OCI-LY7 (cell line): ENCODE data around the gene DHX57. TPM values are rescaled to one million over a fixed set of nuclear protein-coding genes. Genes with fewer than 3 reads are reported as not detected.

Experiments used
- BruUV-seq: library from RNA; stranded (reverse); fragments of 400-500 nt; replicated peaks from 2 replicates; lab custom pipeline; 2021; lab: Mats Ljungman, UMichigan
- CTCF ChIA-PET: fragments of 300-600 bp; sonication (Branson Sonifier 250); formaldehyde crosslinking; loops from one replicate; lab custom pipeline; 2022; ENCODE audit warnings: antibody characterized with exemption; ENCODE audit not compliant: unreplicated experiment; lab: Charles Lee
- POLR2A ChIA-PET: fragments of 300-600 bp; sonication (Branson Sonifier 250); formaldehyde crosslinking; loops from one replicate; lab custom pipeline; 2022; ENCODE audit warnings: antibody characterized with exemption; lab: Charles Lee
- DNase-seq: peaks from one replicate; pipeline ENCODE4 v3.0.0-alpha.2; 2015; ENCODE audit warnings: low spot score
- H2AFZ ChIP-seq: fragments of 200-600 bp; sonication (generic), shearing (Covaris generic); 2 replicates; pipeline ENCODE4 v1.6.1; 2014; ENCODE audit warnings: mild to moderate bottlenecking, antibody characterized with exemption, low read length, moderate library complexity
- H3K27ac ChIP-seq: fragments of 200-600 bp; sonication (generic); 2 replicates; pipeline ENCODE4 v1.5.1; 2014; ENCODE audit warnings: mixed run types, low read depth, mild to moderate bottlenecking, moderate library complexity, low read length, inconsistent platforms; ENCODE audit not compliant: poor library complexity, severe bottlenecking
- H3K36me3 ChIP-seq: fragments of 200-600 bp; sonication (generic); 2 replicates; pipeline ENCODE4 v1.6.1; 2014; ENCODE audit warnings: mild to moderate bottlenecking, antibody characterized with exemption, low read length, moderate library complexity, mixed read lengths; ENCODE audit not compliant: insufficient read depth
- H3K4me1 ChIP-seq: fragments of 200-600 bp; sonication (generic); 2 replicates; pipeline ENCODE4 v1.5.1; 2014; ENCODE audit warnings: mild to moderate bottlenecking, low read length; ENCODE audit not compliant: insufficient read depth, poor library complexity, severe bottlenecking
- H3K4me2 ChIP-seq: fragments of 200-600 bp; sonication (generic); 2 replicates; pipeline ENCODE4 v1.6.1; 2014; ENCODE audit warnings: mild to moderate bottlenecking, low read length
- H3K4me3 ChIP-seq: fragments of 200-600 bp; sonication (generic); 2 replicates; pipeline ENCODE4 v1.5.1; 2014; ENCODE audit warnings: mild to moderate bottlenecking, low read depth, low read length; ENCODE audit not compliant: poor library complexity, severe bottlenecking
- H3K79me2 ChIP-seq: fragments of 200-600 bp; sonication (generic); 2 replicates; pipeline ENCODE4 v1.6.1; 2016; ENCODE audit warnings: low read depth, mild to moderate bottlenecking, low read length, moderate library complexity, mixed read lengths; ENCODE audit not compliant: insufficient read depth
- H3K9me2 ChIP-seq: fragments of 200-600 bp; sonication (generic); 2 replicates; pipeline ENCODE4 v1.6.1; 2016; ENCODE audit warnings: mild to moderate bottlenecking, low read length, mixed read lengths; ENCODE audit not compliant: insufficient read depth
- H3K9me3 ChIP-seq: fragments of 200-600 bp; sonication (generic); 2 replicates; pipeline ENCODE4 v1.6.1; 2014; ENCODE audit warnings: mild to moderate bottlenecking, mixed run types, low read length, mixed read lengths
- H4K20me1 ChIP-seq: fragments of 200-600 bp; sonication (generic); 2 replicates; pipeline ENCODE4 v1.6.1; 2014; ENCODE audit warnings: mild to moderate bottlenecking, antibody characterized with exemption, low read length, moderate library complexity, mixed read lengths; ENCODE audit not compliant: insufficient read depth
- EZH2phosphoT487 ChIP-seq: fragments of 200-600 bp; sonication (generic); IDR thresholded peaks from 2 replicates; pipeline ENCODE4 v1.6.1; 2018; ENCODE audit warnings: low read depth, borderline replicate concordance, mild to moderate bottlenecking, mixed run types, antibody characterized with exemption, low read length, moderate library complexity, mixed read lengths
- intact Hi-C: fragments of 100-400 bp; cut with micrococcal nuclease; formaldehyde crosslinking; loops from one replicate; pipeline ENCODE4 v1.10.0; 2022; ENCODE audit not compliant: unreplicated experiment
- total RNA-seq, 2 experiments: library from RNA; depleted of rRNA in 1 of 2; stranded (reverse); fragments of >200 nt in 1 of 2; shearing (Covaris generic) in 1 of 2; gene quantifications; 2 replicates each; pipeline ENCODE4 v1.2.3, GENCODE V29; 2014 to 2022
- TF ChIP-seq, protein P1 (sequence below): fragments of 200-600 bp; sonication (generic); conservative IDR thresholded peaks from 2 replicates; pipeline ENCODE4 v1.5.1; 2014; ENCODE audit warnings: mild to moderate bottlenecking, antibody characterized with exemption, low read length, moderate library complexity, mixed read lengths

Gene DHX57
- total RNA-seq, 2 experiments from 2014 or later = 14.6 to 17.7 TPM

DNA sequence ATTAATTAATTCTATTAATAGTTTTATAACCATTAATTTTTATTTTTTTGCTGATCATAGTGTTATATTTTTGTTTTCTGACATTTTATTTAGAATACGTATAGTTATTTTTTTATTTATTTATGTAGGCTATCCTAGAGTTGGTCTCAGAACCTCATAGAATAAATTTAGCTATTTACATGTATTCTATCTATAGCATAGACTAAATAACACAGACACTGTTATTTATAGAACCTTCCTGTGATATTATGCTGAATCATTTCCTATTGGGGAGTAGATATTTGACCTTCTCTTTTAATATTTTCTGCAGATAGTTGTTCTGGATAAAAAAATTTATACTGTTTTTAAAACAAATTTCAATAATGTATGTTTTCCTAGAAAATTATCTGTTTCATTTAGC, 34.1 kb upstream of the DHX57 start:
- H3K4me1 ChIP-seq = no peaks in the 10 kb centered on the region
- H3K9me3 ChIP-seq = no peaks in the 10 kb centered on the region
- no peak for DNase-seq
- intact Hi-C loops = no loop called here
- TF ChIP-seq EZH2phosphoT487 = no peak
- TF ChIP-seq, protein P1, sequence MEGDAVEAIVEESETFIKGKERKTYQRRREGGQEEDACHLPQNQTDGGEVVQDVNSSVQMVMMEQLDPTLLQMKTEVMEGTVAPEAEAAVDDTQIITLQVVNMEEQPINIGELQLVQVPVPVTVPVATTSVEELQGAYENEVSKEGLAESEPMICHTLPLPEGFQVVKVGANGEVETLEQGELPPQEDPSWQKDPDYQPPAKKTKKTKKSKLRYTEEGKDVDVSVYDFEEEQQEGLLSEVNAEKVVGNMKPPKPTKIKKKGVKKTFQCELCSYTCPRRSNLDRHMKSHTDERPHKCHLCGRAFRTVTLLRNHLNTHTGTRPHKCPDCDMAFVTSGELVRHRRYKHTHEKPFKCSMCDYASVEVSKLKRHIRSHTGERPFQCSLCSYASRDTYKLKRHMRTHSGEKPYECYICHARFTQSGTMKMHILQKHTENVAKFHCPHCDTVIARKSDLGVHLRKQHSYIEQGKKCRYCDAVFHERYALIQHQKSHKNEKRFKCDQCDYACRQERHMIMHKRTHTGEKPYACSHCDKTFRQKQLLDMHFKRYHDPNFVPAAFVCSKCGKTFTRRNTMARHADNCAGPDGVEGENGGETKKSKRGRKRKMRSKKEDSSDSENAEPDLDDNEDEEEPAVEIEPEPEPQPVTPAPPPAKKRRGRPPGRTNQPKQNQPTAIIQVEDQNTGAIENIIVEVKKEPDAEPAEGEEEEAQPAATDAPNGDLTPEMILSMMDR = no peak
- BruUV-seq = no TSS peak
- no peak overlapping the region for H3K4me2 ChIP-seq
- CTCF ChIA-PET = no interaction called here
- no peak overlapping the region for H2AFZ ChIP-seq
- no peak overlapping the region for H3K27ac ChIP-seq
- no peaks in the 10 kb centered on the region for H3K36me3 ChIP-seq
- POLR2A ChIA-PET = interaction anchor here (0.6 to 1.1 kb wide), 2 partner anchors 9 to 894 kb away, joined by 3 to 4 read pairs; no protein-coding TSS in a partner anchor
- H3K9me2 ChIP-seq = no peaks in the 10 kb centered on the region
- no peak overlapping the region for H3K4me3 ChIP-seq
- no peaks in the 10 kb centered on the region for H4K20me1 ChIP-seq
- H3K79me2 ChIP-seq = no peaks in the 10 kb centered on the region

DNA sequence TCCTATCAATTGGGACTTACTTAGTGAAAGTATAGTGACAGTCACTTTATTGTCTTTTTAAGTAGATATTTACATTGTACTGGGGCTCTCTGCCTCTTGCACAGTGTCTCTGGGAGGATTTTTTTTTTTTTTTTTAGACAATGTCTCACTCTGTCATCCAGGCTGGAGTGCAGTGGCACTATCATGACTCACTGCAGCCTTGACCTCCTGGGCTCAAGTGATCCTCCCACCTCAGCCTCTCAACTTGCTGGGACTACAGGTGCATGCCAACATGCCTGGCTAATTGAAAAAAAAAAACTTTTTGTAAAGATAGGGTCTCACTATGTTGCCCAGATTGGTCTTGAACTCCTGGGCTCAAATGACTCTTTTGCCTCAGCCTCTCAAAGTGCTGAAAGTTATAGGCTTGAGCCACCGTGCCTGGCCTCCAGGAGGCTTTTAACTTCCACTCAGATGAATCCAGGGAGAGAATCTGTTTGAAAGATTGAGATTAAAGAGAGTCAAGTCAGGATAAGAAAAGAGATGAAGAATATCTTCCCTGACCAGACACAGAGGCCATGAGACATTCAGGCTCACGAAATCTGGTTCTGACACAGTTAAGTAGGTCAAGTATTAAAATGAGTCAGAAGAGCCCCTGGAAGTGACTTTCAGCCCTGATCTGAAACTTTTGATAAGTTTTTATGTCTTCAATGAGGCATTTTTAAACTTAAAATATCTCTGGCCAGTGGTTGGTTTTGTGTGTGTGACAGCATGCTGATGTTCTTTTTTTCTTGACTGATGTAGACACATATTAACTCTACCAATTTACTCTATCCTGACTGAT, 32.2 kb upstream of the DHX57 start:
- no peaks in the 10 kb centered on the region for H3K9me2 ChIP-seq
- no peaks in the 10 kb centered on the region for H3K4me1 ChIP-seq
- no peak for TF ChIP-seq EZH2phosphoT487
- TF ChIP-seq, protein P1 = no peak
- CTCF ChIA-PET = no interaction called here
- H3K4me2 ChIP-seq = no peak overlapping the region
- no TSS peak for BruUV-seq
- no peak overlapping the region for H3K4me3 ChIP-seq
- no peak for DNase-seq
- no peaks in the 10 kb centered on the region for H3K9me3 ChIP-seq
- no peak overlapping the region; the same call in 1 of the 2 replicates for H2AFZ ChIP-seq
- H3K36me3 ChIP-seq = no peaks in the 10 kb centered on the region
- intact Hi-C loops = no loop called here
- H3K79me2 ChIP-seq = no peaks in the 10 kb centered on the region
- no peaks in the 10 kb centered on the region for H4K20me1 ChIP-seq
- H3K27ac ChIP-seq = no peak overlapping the region
- POLR2A ChIA-PET = interaction anchor here (0.7 kb wide), 2 partner anchors 47 to 1119 kb away, joined by 3 to 4 read pairs; no protein-coding TSS in a partner anchor

DNA sequence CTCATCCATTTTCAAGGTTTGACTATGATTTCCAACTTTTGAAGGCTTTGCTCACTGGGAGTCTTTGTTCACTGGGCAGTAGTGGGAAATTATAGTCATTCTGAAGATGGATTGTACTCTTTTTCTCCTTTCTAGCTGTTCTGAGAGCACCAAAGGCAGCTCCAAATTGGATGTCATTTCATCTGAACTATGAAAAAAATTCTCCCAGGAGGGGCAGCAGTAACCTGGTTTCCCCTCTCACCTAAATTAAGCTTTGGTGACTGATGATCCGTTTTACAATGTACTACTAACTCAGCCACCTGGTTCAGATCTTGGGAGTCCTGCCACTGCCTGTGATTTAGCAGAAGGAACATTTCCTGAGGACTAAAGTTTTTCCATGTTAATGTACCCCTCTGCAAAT, 31.5 kb upstream of the DHX57 start:
- DNase-seq = no peak
- TF ChIP-seq, protein P1 = no peak
- no peak for TF ChIP-seq EZH2phosphoT487
- CTCF ChIA-PET = interaction anchor here (0.6 kb wide), 1 partner anchor 66 kb away, joined by 3 read pairs; no protein-coding TSS in a partner anchor
- Histone ChIP-seq H3K9me2 (no peaks in the 10 kb centered on the region), H3K9me3 (no peaks in the 10 kb centered on the region), H3K4me1 (no peaks in the 10 kb centered on the region), H3K36me3 (no peaks in the 10 kb centered on the region), H3K4me3 (no peak overlapping the region), H4K20me1 (no peaks in the 10 kb centered on the region), H2AFZ (no peak overlapping the region), H3K79me2 (no peaks in the 10 kb centered on the region), H3K27ac (no peak overlapping the region), H3K4me2 (no peak overlapping the region)
- no TSS peak for BruUV-seq
- intact Hi-C loops = no loop called here
- POLR2A ChIA-PET = interaction anchor here (0.7 kb wide), 2 partner anchors 47 to 1118 kb away, joined by 3 to 4 read pairs; no protein-coding TSS in a partner anchor
